Neural progenitor cell (in vitro differentiated cells): ENCODE measurements around the gene EPHB1.

Experiments used
- CTCF ChIP-seq: fragments of 200-600 bp; sonication (generic); IDR thresholded peaks from 2 replicates; pipeline ENCODE4 v1.5.1; 2017; ENCODE audit warnings: antibody characterized with exemption, mild to moderate bottlenecking
- EZH2 ChIP-seq: fragments of 200-600 bp; sonication (generic); IDR thresholded peaks from 2 replicates; pipeline ENCODE4 v1.6.1; 2017; ENCODE audit warnings: antibody characterized with exemption, mild to moderate bottlenecking, moderate library complexity

GRCh38 chr3:134898181-134898754, 103.2 kb downstream of the EPHB1 start:
- TF ChIP-seq EZH2 (no peak), CTCF (no peak)
